ENCODE measurements around the gene GALNS.

DNA sequence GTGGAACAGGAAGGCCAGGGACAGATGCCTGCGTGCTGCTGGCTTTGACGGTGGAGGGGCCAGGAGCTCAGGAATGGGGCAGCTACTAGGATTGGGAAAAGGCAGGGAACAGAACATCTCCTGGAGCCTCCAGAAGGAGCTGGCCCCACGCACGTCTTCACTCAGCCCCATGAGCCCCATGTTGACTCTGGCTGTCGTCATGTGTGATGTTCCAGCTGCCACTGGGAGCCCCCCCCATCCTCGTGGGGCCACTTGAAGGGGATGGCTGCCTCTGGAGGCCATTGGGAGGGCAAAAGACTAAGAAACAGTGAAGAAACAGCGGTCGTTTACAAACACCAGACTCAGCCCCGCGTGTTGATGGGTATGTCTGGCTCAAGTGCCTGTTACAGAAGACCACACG, 26.5 kb downstream of the GALNS start:
- TF ChIP-seq, protein P1, sequence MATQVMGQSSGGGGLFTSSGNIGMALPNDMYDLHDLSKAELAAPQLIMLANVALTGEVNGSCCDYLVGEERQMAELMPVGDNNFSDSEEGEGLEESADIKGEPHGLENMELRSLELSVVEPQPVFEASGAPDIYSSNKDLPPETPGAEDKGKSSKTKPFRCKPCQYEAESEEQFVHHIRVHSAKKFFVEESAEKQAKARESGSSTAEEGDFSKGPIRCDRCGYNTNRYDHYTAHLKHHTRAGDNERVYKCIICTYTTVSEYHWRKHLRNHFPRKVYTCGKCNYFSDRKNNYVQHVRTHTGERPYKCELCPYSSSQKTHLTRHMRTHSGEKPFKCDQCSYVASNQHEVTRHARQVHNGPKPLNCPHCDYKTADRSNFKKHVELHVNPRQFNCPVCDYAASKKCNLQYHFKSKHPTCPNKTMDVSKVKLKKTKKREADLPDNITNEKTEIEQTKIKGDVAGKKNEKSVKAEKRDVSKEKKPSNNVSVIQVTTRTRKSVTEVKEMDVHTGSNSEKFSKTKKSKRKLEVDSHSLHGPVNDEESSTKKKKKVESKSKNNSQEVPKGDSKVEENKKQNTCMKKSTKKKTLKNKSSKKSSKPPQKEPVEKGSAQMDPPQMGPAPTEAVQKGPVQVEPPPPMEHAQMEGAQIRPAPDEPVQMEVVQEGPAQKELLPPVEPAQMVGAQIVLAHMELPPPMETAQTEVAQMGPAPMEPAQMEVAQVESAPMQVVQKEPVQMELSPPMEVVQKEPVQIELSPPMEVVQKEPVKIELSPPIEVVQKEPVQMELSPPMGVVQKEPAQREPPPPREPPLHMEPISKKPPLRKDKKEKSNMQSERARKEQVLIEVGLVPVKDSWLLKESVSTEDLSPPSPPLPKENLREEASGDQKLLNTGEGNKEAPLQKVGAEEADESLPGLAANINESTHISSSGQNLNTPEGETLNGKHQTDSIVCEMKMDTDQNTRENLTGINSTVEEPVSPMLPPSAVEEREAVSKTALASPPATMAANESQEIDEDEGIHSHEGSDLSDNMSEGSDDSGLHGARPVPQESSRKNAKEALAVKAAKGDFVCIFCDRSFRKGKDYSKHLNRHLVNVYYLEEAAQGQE (IDR thresholded peaks at IDR 0.05; ENCODE audit: low read depth), result no peak
- TF ChIP-seq EP300 (IDR thresholded peaks at IDR 0.05; ENCODE audit: borderline replicate concordance) (no peak), RAD21 (IDR thresholded peaks at IDR 0.05; ENCODE audit: low read depth) (no peak), TCF12 (IDR thresholded peaks at IDR 0.05; ENCODE audit: low read depth) (no peak)
- TF ChIP-seq, protein P2, sequence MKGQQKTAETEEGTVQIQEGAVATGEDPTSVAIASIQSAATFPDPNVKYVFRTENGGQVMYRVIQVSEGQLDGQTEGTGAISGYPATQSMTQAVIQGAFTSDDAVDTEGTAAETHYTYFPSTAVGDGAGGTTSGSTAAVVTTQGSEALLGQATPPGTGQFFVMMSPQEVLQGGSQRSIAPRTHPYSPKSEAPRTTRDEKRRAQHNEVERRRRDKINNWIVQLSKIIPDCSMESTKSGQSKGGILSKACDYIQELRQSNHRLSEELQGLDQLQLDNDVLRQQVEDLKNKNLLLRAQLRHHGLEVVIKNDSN (IDR thresholded peaks at IDR 0.05), result no peak
